Progenitor cell of endocrine pancreas (in vitro differentiated cells): ENCODE measurements around the gene GAL3ST3. TPM values are rescaled to one million over a fixed set of nuclear protein-coding genes. Genes with fewer than 3 reads are reported as not detected.

Source experiments
- DNase-seq: peaks from one replicate; pipeline ENCODE4 v3.0.0; 2021; ENCODE audit warnings: low spot score; ENCODE audit not compliant: unreplicated experiment
- H3K27ac Mint-ChIP-seq: 2 replicates; pipeline ENCODE4 v1.8.0; 2021; ENCODE audit warnings: mild to moderate bottlenecking, moderate library complexity, mixed read lengths
- H3K27me3 Mint-ChIP-seq: 2 replicates; pipeline ENCODE4 v1.8.0; 2021; ENCODE audit warnings: mixed read lengths
- H3K36me3 Mint-ChIP-seq: 2 replicates; pipeline ENCODE4 v1.8.0; 2022; ENCODE audit warnings: mixed read lengths; ENCODE audit not compliant: insufficient read depth
- H3K4me1 Mint-ChIP-seq: 2 replicates; pipeline ENCODE4 v1.8.0; 2021; ENCODE audit warnings: low read depth, mixed read lengths
- H3K4me3 Mint-ChIP-seq: 2 replicates; pipeline ENCODE4 v1.8.0; 2021; ENCODE audit warnings: low read depth, mild to moderate bottlenecking, moderate library complexity, mixed read lengths
- H3K9me3 Mint-ChIP-seq: 2 replicates; pipeline ENCODE4 v1.8.0; 2021; ENCODE audit warnings: low read depth, mixed read lengths
- CTCF ChIP-seq: fragments of 200-600 bp; sonication (generic); IDR thresholded peaks from one replicate; pipeline ENCODE4 v1.5.0; 2021; ENCODE audit warnings: antibody characterized with exemption, mild to moderate bottlenecking; ENCODE audit not compliant: unreplicated experiment
- total RNA-seq: library from RNA; stranded (reverse); gene quantifications from 2 replicates; pipeline ENCODE4 v1.2.1, GENCODE V29; 2021

GAL3ST3 gene
- total RNA-seq, 1 donor from 2014 or later, result 3.9 TPM

GRCh38 chr11:66077927-66078326, 29.0 kb upstream of the GAL3ST3 start:
- peaks cover 12% of the 10 kb centered on the region for H3K4me1 Mint-ChIP-seq
- TF ChIP-seq CTCF, result no peak
- H3K36me3 Mint-ChIP-seq, result peaks cover 10% of the 10 kb centered on the region
- no peaks in the 10 kb centered on the region for H3K9me3 Mint-ChIP-seq
- H3K4me3 Mint-ChIP-seq, result no peak overlapping the region
- H3K27ac Mint-ChIP-seq, result no peak overlapping the region
- no peak for DNase-seq
- no peaks in the 10 kb centered on the region for H3K27me3 Mint-ChIP-seq

- Mint-ChIP-seq H3K9me3 (no peaks in the 10 kb centered on the region), H3K27me3 (no peaks in the 10 kb centered on the region), H3K4me3 (no peak overlapping the region), H3K4me1 (peaks cover 18% of the 10 kb centered on the region), H3K27ac (no peak overlapping the region), H3K36me3 (peaks cover 10% of the 10 kb centered on the region)
- DNase-seq, result no peak
- no peak for TF ChIP-seq CTCF
Observed at GRCh38 chr11:66076561-66076960, 27.6 kb upstream of the GAL3ST3 start.

- Mint-ChIP-seq H3K27ac (no peak overlapping the region), H3K4me3 (no peak overlapping the region), H3K9me3 (no peaks in the 10 kb centered on the region), H3K36me3 (peaks cover 10% of the 10 kb centered on the region), H3K4me1 (peaks cover 23% of the 10 kb centered on the region), H3K27me3 (no peaks in the 10 kb centered on the region)
- TF ChIP-seq CTCF, result no peak
- DNase-seq, result no peak
Observed at GRCh38 chr11:66075273-66075672, 26.3 kb upstream of the GAL3ST3 start.

GRCh38 chr11:66073669-66074068, 24.7 kb upstream of the GAL3ST3 start:
- no peak for DNase-seq

GRCh38 chr11:66072518-66072917, 23.6 kb upstream of the GAL3ST3 start:
- Mint-ChIP-seq H3K9me3 (no peaks in the 10 kb centered on the region), H3K27ac (peak overlapping the region; percentile 53), H3K27me3 (no peaks in the 10 kb centered on the region), H3K4me1 (peaks cover 20% of the 10 kb centered on the region), H3K36me3 (peaks cover 12% of the 10 kb centered on the region), H3K4me3 (peak overlapping the region; percentile 90)
- no peak for TF ChIP-seq CTCF
- DNase-seq, result no peak

More at GRCh38 chr11:66073669-66074068, 24.7 kb upstream of the GAL3ST3 start:
- no peak overlapping the region for H3K27ac Mint-ChIP-seq
- H3K9me3 Mint-ChIP-seq, result no peaks in the 10 kb centered on the region
- peaks cover 17% of the 10 kb centered on the region for H3K4me1 Mint-ChIP-seq
- peaks cover 10% of the 10 kb centered on the region for H3K36me3 Mint-ChIP-seq
- H3K4me3 Mint-ChIP-seq, result no peak overlapping the region
- H3K27me3 Mint-ChIP-seq, result no peaks in the 10 kb centered on the region
- no peak for TF ChIP-seq CTCF
